GM12874 (cell line): Measurements from ENCODE around the gene NCKAP5.

ENCODE experiments used
- TF ChIP-seq, protein P1 (sequence below): IDR thresholded peaks from 2 replicates; pipeline ENCODE4 v1.5.1; 2011; ENCODE audit warnings: low read depth, mild to moderate bottlenecking, control low read depth, low read length, moderate library complexity; ENCODE audit not compliant: insufficient read depth

NCKAP5 gene

DNA sequence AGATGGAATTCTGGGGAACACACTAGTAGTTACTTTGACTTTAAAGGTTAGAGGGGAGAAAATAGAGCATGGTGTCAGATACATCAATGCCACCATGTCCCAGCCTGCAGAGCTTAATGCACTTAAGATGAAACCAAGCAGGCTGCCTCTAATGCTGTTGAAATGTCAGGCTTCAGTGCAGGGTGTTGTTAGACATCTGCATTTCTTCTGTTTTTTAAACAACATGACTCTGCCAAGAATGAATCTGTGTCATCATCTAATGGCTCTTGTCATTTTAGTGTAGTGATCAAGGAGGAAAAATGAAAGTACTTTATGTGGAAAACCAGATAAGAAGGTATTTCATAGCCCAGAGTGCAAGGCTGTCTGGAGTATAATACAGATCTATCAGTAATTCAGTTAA, 928.1 kb downstream of the NCKAP5 start:
- TF ChIP-seq, protein P1, sequence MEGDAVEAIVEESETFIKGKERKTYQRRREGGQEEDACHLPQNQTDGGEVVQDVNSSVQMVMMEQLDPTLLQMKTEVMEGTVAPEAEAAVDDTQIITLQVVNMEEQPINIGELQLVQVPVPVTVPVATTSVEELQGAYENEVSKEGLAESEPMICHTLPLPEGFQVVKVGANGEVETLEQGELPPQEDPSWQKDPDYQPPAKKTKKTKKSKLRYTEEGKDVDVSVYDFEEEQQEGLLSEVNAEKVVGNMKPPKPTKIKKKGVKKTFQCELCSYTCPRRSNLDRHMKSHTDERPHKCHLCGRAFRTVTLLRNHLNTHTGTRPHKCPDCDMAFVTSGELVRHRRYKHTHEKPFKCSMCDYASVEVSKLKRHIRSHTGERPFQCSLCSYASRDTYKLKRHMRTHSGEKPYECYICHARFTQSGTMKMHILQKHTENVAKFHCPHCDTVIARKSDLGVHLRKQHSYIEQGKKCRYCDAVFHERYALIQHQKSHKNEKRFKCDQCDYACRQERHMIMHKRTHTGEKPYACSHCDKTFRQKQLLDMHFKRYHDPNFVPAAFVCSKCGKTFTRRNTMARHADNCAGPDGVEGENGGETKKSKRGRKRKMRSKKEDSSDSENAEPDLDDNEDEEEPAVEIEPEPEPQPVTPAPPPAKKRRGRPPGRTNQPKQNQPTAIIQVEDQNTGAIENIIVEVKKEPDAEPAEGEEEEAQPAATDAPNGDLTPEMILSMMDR: no peak

DNA sequence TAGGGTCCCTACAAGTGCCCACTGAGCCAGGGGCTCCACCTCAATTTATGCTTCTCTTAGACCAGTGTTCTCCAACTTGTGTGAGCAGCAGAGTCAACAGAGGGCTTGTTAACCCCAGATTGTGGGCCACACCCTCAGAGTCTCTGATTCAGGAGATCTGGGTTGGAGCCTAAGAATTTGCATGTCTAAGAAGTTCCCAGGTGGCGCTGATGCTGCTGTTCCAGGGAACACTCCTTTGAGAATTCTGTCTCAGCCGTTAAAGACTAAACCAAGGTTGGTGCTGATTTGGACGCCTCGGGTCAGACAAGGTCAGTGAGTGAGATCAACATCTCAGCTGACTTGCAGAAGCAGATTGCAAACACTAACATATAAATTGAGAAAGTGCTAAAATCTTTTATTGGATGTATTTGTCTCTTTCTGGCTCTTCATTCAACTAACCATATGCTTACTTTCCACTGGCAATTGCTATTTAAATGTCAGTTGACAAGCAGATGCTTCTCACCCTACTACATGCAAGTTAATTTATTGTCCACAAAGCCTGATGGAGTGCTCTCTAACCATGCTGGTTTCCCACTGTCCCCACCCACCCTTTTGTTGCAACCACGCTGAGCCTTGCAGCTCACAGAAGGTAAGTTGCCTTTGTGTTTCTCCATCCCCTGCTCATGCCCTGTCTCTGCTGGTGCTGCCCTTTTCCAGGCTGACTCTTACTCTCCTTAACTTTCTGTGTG, 929.8 kb downstream of the NCKAP5 start:
- TF ChIP-seq, protein P1: no peak

DNA sequence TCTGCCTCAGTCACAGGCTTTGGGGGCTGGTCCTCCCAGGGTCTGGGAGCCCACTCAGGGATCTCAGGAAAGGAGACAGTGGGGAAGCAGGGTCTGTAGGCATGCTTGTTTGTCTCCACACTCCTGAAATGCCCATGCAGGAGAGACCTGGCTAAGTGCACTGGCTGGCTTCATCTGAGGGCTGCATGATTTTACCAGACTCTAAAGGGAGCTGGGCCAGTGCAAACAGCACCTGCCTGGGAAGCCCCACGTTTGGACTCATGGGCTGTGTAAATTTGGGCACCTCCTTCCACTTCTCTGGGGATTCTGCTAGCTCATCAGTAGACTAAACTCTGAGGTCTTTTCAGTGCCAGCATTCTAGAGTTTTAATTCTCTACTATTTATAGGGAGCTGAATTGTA, 931.9 kb downstream of the NCKAP5 start:
- TF ChIP-seq, protein P1: no peak

DNA sequence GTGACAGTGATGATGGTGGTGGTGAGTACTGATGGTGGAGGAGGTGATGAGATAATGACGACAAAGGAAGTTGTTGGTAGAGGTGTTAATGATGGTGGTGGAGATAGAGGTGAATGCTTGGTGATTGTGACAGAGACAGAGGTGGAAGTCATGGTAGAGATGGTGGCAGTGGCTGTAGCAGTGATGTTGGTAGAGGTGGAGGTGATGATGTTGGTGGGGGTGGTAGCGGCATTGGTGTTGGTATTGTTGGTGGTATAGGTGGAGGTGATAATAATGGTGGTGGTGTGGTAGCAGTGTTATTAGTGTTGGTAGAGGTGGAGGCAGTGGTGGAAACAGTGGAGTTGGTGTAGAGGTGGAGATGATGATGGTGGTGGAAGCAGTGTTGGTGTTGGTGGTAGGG, 934.6 kb downstream of the NCKAP5 start:
- TF ChIP-seq, protein P1: no peak

DNA sequence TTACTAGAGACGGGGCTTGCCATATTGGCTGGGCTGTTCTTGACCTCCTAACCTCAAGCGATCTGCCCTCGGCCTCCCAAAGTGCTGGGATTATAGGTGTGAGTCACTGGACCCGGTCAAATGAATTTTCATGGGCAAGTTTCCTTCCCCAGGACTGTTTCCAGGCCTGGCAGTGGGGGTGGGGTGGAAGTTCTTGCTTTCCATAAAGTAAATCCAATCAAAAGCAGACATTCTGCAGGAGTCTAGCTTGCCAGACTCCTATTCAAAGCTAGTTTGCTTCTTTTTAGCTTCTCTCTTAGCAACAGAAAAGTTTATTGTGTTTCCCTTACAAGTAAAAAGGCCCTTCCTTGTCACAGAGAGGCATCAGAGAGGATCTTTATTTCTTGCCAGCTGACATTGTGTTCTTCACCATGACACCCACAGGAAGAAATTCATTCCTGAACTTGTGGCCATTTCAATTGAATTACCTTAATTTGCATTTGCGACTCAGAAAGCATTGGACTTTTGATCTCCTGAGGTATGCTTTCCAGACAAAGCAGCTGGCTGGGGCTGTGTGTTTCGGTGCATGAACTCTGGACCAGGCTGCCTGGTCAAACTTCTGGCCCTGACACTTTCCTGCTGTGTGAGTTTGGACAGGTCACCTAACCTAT, 936.1 kb downstream of the NCKAP5 start:
- TF ChIP-seq, protein P1: no peak

DNA sequence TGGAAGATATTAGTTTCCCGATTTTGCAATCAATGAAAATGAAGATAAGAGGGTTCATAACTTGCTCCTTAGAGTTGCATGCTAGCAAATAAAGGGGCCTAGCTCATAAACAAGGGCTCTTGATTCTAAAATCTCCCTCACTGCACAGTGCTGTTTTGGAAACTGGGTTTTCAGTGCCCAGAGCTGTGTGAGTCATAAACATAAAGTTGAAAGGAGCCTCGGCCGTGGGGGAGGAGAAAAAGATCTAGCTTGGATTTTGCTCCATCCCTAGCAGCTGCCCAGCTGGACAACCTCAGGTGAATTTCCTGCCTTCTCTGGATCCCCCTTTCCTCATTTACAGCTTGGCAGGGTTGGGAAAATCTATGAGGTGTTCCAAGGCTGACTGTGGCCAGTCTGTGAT, 940.7 kb downstream of the NCKAP5 start:
- TF ChIP-seq, protein P1: no peak

DNA sequence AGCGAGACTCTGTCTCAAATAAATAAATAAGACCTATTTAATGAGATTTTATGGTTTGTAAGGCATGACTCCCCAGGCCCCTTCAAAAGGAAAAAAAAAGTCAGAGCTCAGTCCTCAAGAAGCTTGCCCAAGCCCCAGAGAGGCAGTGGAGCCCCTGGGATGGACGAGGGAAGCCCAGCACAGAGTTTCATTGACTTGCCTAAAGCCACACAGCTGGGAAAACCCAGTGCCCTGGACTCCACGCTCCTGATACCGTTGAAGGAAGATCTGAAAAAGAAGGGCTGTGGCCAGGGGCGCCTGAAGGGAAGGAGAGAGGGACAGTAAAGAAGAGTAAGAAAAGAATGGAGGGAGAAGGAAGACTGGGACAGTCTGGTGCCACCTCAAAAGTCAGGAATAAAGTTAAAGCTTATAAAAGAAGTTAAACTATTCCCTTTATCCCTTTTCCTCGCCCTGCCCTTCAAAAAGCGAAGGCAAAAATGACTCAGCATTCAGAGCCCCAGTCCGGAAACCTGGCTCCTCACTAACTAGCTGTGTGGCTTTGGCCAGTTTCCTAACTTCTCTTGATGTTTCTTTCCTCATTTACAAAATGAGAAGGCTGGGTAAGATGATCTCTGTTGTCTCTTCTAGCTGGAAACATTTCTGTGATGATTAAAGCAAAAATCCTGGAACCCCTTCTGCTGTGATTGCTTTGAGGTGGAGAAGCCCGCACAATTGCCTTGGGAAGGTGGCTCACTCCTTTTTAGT, 945.0 kb downstream of the NCKAP5 start:
- TF ChIP-seq, protein P1: no peak
